ENCODE measurements around the gene SLC34A3. TPM values are rescaled to one million over a fixed set of nuclear protein-coding genes. Genes with fewer than 3 reads are reported as not detected.

SLC34A3 gene
- total RNA-seq, 1 experiment from 2014 or later, result not detected

DNA sequence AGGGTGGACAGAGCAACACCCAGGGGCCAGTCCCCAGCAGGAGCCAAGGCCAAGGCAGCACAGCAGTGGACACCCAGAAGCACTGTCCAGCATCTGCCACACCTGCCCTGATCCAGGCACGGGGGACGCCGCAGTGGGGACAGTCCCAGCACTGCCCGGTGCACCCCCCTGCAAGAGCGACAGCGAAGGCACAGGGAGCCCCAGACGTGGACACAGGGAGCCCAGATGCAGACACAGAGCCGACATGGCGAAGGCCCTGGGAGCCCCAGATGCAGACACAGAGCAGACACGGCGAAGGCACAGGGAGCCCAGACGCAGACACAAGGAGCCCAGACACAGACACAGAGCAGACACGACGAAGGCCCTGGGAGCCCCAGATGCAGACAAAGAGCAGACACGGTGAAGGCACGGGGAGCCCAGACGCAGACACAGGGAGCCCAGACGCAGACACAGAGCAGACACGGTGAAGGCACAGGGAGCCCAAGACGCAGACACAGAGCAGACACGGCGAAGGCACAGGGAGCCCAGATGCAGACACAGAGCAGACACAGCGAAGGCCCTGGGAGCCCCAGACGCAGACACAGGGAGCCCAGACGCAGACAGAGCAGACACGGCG lies 46.6 kb upstream of the SLC34A3 start:
- intact Hi-C loops (cut with micrococcal nuclease; ENCODE audit: unreplicated experiment), result no loop called here
- no peak overlapping the region for H3K27ac ChIP-seq (ENCODE audit: low read depth, low read length, poor library complexity, severe bottlenecking)
- BruUV-seq (replicated peaks), result no TSS peak
- ChIA-PET POLR2A (ENCODE audit: low non-redundant PET) (no interaction called here), CTCF (no interaction called here)
- peaks cover 7% of the 10 kb centered on the region for H3K36me3 ChIP-seq (ENCODE audit: insufficient read depth, low read length, poor library complexity, severe bottlenecking)
- no peaks in the 10 kb centered on the region for H3K9me3 ChIP-seq (ENCODE audit: low read depth, low read length, poor library complexity, severe bottlenecking)
- no peaks in the 10 kb centered on the region for H3K27me3 ChIP-seq (replicated peaks; ENCODE audit: insufficient read depth, low read depth, low read length, poor library complexity)
- TF ChIP-seq EZH2 (IDR thresholded peaks at IDR 0.05; ENCODE audit: borderline replicate concordance, low read depth, low read length, poor library complexity, severe bottlenecking), result no peak
- TF ChIP-seq, protein P1, sequence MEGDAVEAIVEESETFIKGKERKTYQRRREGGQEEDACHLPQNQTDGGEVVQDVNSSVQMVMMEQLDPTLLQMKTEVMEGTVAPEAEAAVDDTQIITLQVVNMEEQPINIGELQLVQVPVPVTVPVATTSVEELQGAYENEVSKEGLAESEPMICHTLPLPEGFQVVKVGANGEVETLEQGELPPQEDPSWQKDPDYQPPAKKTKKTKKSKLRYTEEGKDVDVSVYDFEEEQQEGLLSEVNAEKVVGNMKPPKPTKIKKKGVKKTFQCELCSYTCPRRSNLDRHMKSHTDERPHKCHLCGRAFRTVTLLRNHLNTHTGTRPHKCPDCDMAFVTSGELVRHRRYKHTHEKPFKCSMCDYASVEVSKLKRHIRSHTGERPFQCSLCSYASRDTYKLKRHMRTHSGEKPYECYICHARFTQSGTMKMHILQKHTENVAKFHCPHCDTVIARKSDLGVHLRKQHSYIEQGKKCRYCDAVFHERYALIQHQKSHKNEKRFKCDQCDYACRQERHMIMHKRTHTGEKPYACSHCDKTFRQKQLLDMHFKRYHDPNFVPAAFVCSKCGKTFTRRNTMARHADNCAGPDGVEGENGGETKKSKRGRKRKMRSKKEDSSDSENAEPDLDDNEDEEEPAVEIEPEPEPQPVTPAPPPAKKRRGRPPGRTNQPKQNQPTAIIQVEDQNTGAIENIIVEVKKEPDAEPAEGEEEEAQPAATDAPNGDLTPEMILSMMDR (conservative IDR thresholded peaks at IDR 0.05; ENCODE audit: low read depth, low read length), result no peak
- H3K4me1 ChIP-seq (ENCODE audit: insufficient read depth, low read length, poor library complexity, severe bottlenecking), result peaks cover 7% of the 10 kb centered on the region
- no peak overlapping the region for H3K4me3 ChIP-seq (ENCODE audit: low read depth, low read length, poor library complexity, severe bottlenecking)
- DNase-seq (ENCODE audit: low spot score), result no peak

GRCh38 chr9:137184881-137185660 lies 45.6 kb upstream of the SLC34A3 start:
- intact Hi-C loops (cut with micrococcal nuclease; ENCODE audit: unreplicated experiment), result no loop called here
- Histone ChIP-seq H3K4me3 (ENCODE audit: low read depth, low read length, poor library complexity, severe bottlenecking) (no peak overlapping the region), H3K36me3 (ENCODE audit: insufficient read depth, low read length, poor library complexity, severe bottlenecking) (peaks cover 7% of the 10 kb centered on the region), H3K9me3 (ENCODE audit: low read depth, low read length, poor library complexity, severe bottlenecking) (no peaks in the 10 kb centered on the region), H3K4me1 (ENCODE audit: insufficient read depth, low read length, poor library complexity, severe bottlenecking) (peaks cover 10% of the 10 kb centered on the region), H3K27ac (ENCODE audit: low read depth, low read length, poor library complexity, severe bottlenecking) (no peak overlapping the region), H3K27me3 (replicated peaks; ENCODE audit: insufficient read depth, low read depth, low read length, poor library complexity) (no peaks in the 10 kb centered on the region)
- no peak for TF ChIP-seq EZH2 (IDR thresholded peaks at IDR 0.05; ENCODE audit: borderline replicate concordance, low read depth, low read length, poor library complexity, severe bottlenecking)
- TF ChIP-seq, protein P1 (conservative IDR thresholded peaks at IDR 0.05; ENCODE audit: low read depth, low read length), result no peak
- ChIA-PET POLR2A (ENCODE audit: low non-redundant PET) (interaction anchor here (0.6 kb wide), 1 partner anchor 10 kb away, joined by 3 read pairs; no protein-coding TSS in a partner anchor), CTCF (interaction anchor here (0.5 kb wide), 1 partner anchor 12 kb away, joined by 3 read pairs; no protein-coding TSS in a partner anchor)
- no peak for DNase-seq (ENCODE audit: low spot score)
- BruUV-seq (replicated peaks), result no TSS peak

DNA sequence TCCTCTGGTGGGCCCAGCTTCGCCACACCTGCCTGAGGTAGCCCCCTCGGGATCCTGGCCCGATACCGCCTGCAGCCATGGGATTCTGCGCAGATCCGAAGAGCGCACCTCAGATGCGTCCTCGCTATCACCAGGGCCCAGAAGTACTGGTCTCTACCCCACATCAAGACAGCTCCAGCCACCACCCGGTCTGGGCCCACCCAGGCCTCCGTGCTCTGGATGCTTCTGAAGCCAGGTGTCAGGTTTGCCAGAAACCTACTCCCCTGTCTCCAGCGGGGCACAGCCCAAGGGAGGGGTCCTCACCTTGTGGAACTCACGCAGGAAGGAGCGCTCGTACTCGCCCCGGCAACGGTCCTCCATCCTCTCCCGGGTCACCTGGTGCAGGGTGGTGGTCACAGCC lies 44.8 kb upstream of the SLC34A3 start:
- TF ChIP-seq, protein P1 (conservative IDR thresholded peaks at IDR 0.05; ENCODE audit: low read depth, low read length), result no peak
- TF ChIP-seq EZH2 (IDR thresholded peaks at IDR 0.05; ENCODE audit: borderline replicate concordance, low read depth, low read length, poor library complexity, severe bottlenecking), result no peak
- intact Hi-C loops (cut with micrococcal nuclease; ENCODE audit: unreplicated experiment), result no loop called here
- peaks cover 10% of the 10 kb centered on the region for H3K4me1 ChIP-seq (ENCODE audit: insufficient read depth, low read length, poor library complexity, severe bottlenecking)
- CTCF ChIA-PET, result interaction anchor here (0.5 kb wide), 1 partner anchor 13 kb away, joined by 3 read pairs; no protein-coding TSS in a partner anchor
- H3K27me3 ChIP-seq (replicated peaks; ENCODE audit: insufficient read depth, low read depth, low read length, poor library complexity), result no peaks in the 10 kb centered on the region
- H3K4me3 ChIP-seq (ENCODE audit: low read depth, low read length, poor library complexity, severe bottlenecking), result no peak overlapping the region
- POLR2A ChIA-PET (ENCODE audit: low non-redundant PET), result no interaction called here
- H3K36me3 ChIP-seq (ENCODE audit: insufficient read depth, low read length, poor library complexity, severe bottlenecking), result peaks cover 7% of the 10 kb centered on the region
- H3K27ac ChIP-seq (ENCODE audit: low read depth, low read length, poor library complexity, severe bottlenecking), result no peak overlapping the region
- no peak for DNase-seq (ENCODE audit: low spot score)
- no peaks in the 10 kb centered on the region for H3K9me3 ChIP-seq (ENCODE audit: low read depth, low read length, poor library complexity, severe bottlenecking)
- no TSS peak for BruUV-seq (replicated peaks)

All from A673 (cell line).